SW 1271 (cell line): ENCODE data around the gene RPL10A.

ENCODE experiments used
- DNase-seq, 2 experiments: peaks; one replicate each; lab custom pipeline; 2025; lab: John Stamatoyannopoulos, UW

Gene RPL10A

GRCh38 chr6:35475573-35475972, 7.4 kb downstream of the RPL10A start:
- DNase-seq = no peak

GRCh38 chr6:35476004-35476403, 7.8 kb downstream of the RPL10A start:
- DNase-seq = no peak

- DNase-seq = no peak
Observed at GRCh38 chr6:35477028-35477427, 8.8 kb downstream of the RPL10A start.

- no peak for DNase-seq
Observed at GRCh38 chr6:35477551-35478179, 9.5 kb downstream of the RPL10A start.

GRCh38 chr6:35478259-35478658, 10.1 kb downstream of the RPL10A start:
- no peak for DNase-seq

- DNase-seq = no peak
Observed at GRCh38 chr6:35480176-35480575, 12.0 kb downstream of the RPL10A start.

- no peak for DNase-seq
Observed at GRCh38 chr6:35481226-35481625, 13.0 kb downstream of the RPL10A start.

GRCh38 chr6:35483062-35483461, 14.9 kb downstream of the RPL10A start:
- no peak for DNase-seq

- DNase-seq = no peak
Observed at GRCh38 chr6:35483490-35483889, 15.3 kb downstream of the RPL10A start.

GRCh38 chr6:35483893-35484645, 15.9 kb downstream of the RPL10A start:
- no peak for DNase-seq

GRCh38 chr6:35484921-35485392, 16.8 kb downstream of the RPL10A start:
- no peak for DNase-seq

GRCh38 chr6:35485402-35485877, 17.2 kb downstream of the RPL10A start:
- no peak for DNase-seq

- no peak for DNase-seq
Observed at GRCh38 chr6:35486005-35486925, 18.1 kb downstream of the RPL10A start.

GRCh38 chr6:35487658-35488516, 19.7 kb downstream of the RPL10A start:
- DNase-seq = no peak

GRCh38 chr6:35488517-35488862, 20.3 kb downstream of the RPL10A start:
- DNase-seq = no peak

GRCh38 chr6:35489066-35489465, 20.9 kb downstream of the RPL10A start:
- DNase-seq = no peak

- DNase-seq = no peak
Observed at GRCh38 chr6:35489995-35490791, 22.0 kb downstream of the RPL10A start.

GRCh38 chr6:35490821-35491557, 22.8 kb downstream of the RPL10A start:
- no peak for DNase-seq

- no peak for DNase-seq
Observed at GRCh38 chr6:35491558-35492257, 23.5 kb downstream of the RPL10A start.
